HG03025 (cell line): ENCODE results near the gene TRIM72.
"Not testable (repeated sequence)": the region's sequence is repeated elsewhere in the genome, so short reads cannot be mapped to it uniquely, and the experiment has no call there.

Source experiments
- ATAC-seq: cut with Tn5 transposase; IDR thresholded peaks from one replicate; pipeline ENCODE4 v1.9.1; 2021; ENCODE audit warnings: mild to moderate bottlenecking, moderate library complexity; ENCODE audit not compliant: unreplicated experiment, low FRiP score

The TRIM72 gene

GRCh38 chr16:31278853-31279252, 64.9 kb downstream of the TRIM72 start:
- ATAC-seq: not testable (repeated sequence)
